Left lung (tissue), 10 donors: ENCODE results near the gene COMMD2. TPM values are rescaled to one million over a fixed set of nuclear protein-coding genes. Genes with fewer than 3 reads are reported as not detected.

ENCODE experiments used
- ATAC-seq: fragments of 200-7000 bp; cut with Tn5 transposase; one replicate; pipeline ENCODE4 v1.9.1; 2020; ENCODE audit warnings: moderate library complexity
- DNase-seq, 4 donors: peaks; one replicate each; pipeline ENCODE4 v3.0.0-alpha.2; 2013 to 2020
- H3K27ac ChIP-seq, 2 donors: fragments of 200-600 bp; sonication (generic) in 1 of 2; one replicate each; pipeline versions ENCODE4 v1.5.0 to v1.8.0; 2020 to 2021
- H3K27me3 ChIP-seq, 2 donors: fragments of 200-600 bp; sonication (generic) in 1 of 2; one replicate each; pipeline versions ENCODE4 v1.5.0 to v1.8.0; 2020 to 2021
- H3K36me3 ChIP-seq, 2 donors: fragments of 200-600 bp; sonication (generic) in 1 of 2; one replicate each; pipeline versions ENCODE4 v1.5.0 to v1.8.0; 2020 to 2021
- H3K4me1 ChIP-seq, 2 donors: fragments of 200-600 bp; one replicate each; pipeline ENCODE4 v1.8.0; 2021
- H3K4me3 ChIP-seq, 2 donors: fragments of 200-600 bp; sonication (generic) in 1 of 2; one replicate each; pipeline versions ENCODE4 v1.5.0 to v1.8.0; 2020 to 2021; ENCODE audit warnings: mild to moderate bottlenecking in 1 of 2
- H3K9me3 ChIP-seq, 2 donors: fragments of 200-600 bp; sonication (generic) in 1 of 2; one replicate each; pipeline versions ENCODE4 v1.5.0 to v1.8.0; 2020 to 2021
- CTCF ChIP-seq, 2 donors: fragments of 200-600 bp; sonication (generic) in 1 of 2; IDR thresholded peaks; one replicate each; pipeline versions ENCODE4 v1.5.0 to v1.8.0; 2021; ENCODE audit warnings: antibody characterized with exemption in 2 of 2
- intact Hi-C, 2 donors: fragments of 100-400 bp; cut with DNase I; formaldehyde crosslinking; loops; one replicate each; pipeline versions ENCODE4 v1.11.2 to v1.14.2; 2022
- polyA plus RNA-seq, 6 donors: library from polyadenylated mRNA; unstranded; fragments of 120-200 nt; gene quantifications; one replicate each; pipeline ENCODE4 v1.2.1, GENCODE V29; 2013; ENCODE audit not compliant: insufficient read length in 6 of 6
- total RNA-seq, 2 donors: library from RNA; stranded (reverse); fragmentation: NEBNext Ultra II Directional; extraction: Animal tissue kit (Norgen Biotek cat#: 25700); gene quantifications; one replicate each; pipeline ENCODE4 v1.2.1, GENCODE V29; 2021
- donor health status: DM: no; HTN: yes; CAD: no.
- donor health status: DM: no; HTN: no; CAD: no.

The COMMD2 gene
- total and polyA plus RNA-seq, 8 donors = 43.1 to 63.8 (median 57.2) TPM

- no peaks in the 10 kb centered on the region for H3K36me3 ChIP-seq
- TF ChIP-seq CTCF (IDR thresholded peaks at IDR 0.05) = no peak
- no peaks in the 10 kb centered on the region for H3K9me3 ChIP-seq
- intact Hi-C loops = loop anchor here in 1 of 2 donors (10.0 kb wide), 1 partner anchor 189 kb away; no protein-coding TSS in a partner anchor
- H3K27me3 ChIP-seq = no peaks in the 10 kb centered on the region
- peak in 1 of 4 donors; percentile 72 for DNase-seq
- no peak overlapping the region for H3K27ac ChIP-seq
- ATAC-seq = no peak
- peaks cover 0 to 6% of the 10 kb centered on the region in 2 donors for H3K4me1 ChIP-seq
- no peak overlapping the region for H3K4me3 ChIP-seq
Observed at GRCh38 chr3:149713730-149714654, 38.3 kb downstream of the COMMD2 start.

GRCh38 chr3:149706905-149707304 is 45.4 kb downstream of the COMMD2 start:
- no peaks in the 10 kb centered on the region for H3K9me3 ChIP-seq
- no peak for TF ChIP-seq CTCF (IDR thresholded peaks at IDR 0.05)
- H3K36me3 ChIP-seq = no peaks in the 10 kb centered on the region
- ATAC-seq (no peak), DNase-seq (peak in 2 of 4 donors; percentile 84 to 92)
- H3K4me3 ChIP-seq = no peak overlapping the region
- intact Hi-C loops = no loop called here
- no peak overlapping the region for H3K27ac ChIP-seq
- no peaks in the 10 kb centered on the region for H3K4me1 ChIP-seq
- no peaks in the 10 kb centered on the region for H3K27me3 ChIP-seq

- intact Hi-C loops = no loop called here
- no peaks in the 10 kb centered on the region for H3K36me3 ChIP-seq
- ATAC-seq = no peak
Observed at GRCh38 chr3:149705416-149705815, 46.9 kb downstream of the COMMD2 start.

GRCh38 chr3:149703466-149703865 is 48.8 kb downstream of the COMMD2 start:
- no peak for DNase-seq
- Histone ChIP-seq H3K4me3 (no peak overlapping the region), H3K27me3 (no peaks in the 10 kb centered on the region), H3K27ac (no peak overlapping the region), H3K9me3 (peaks cover 0 to 6% of the 10 kb centered on the region in 2 donors), H3K36me3 (no peaks in the 10 kb centered on the region), H3K4me1 (no peaks in the 10 kb centered on the region)
- no peak for TF ChIP-seq CTCF (IDR thresholded peaks at IDR 0.05)
- intact Hi-C loops = no loop called here
- ATAC-seq = no peak

More at GRCh38 chr3:149705416-149705815, 46.9 kb downstream of the COMMD2 start:
- DNase-seq = no peak
- no peak for TF ChIP-seq CTCF (IDR thresholded peaks at IDR 0.05)
- Histone ChIP-seq H3K9me3 (no peaks in the 10 kb centered on the region), H3K4me1 (no peaks in the 10 kb centered on the region), H3K27me3 (no peaks in the 10 kb centered on the region), H3K4me3 (no peak overlapping the region), H3K27ac (no peak overlapping the region)

GRCh38 chr3:149702691-149703441 is 49.4 kb downstream of the COMMD2 start:
- H3K27me3 ChIP-seq = no peaks in the 10 kb centered on the region
- DNase-seq (no peak), ATAC-seq (peak; percentile 37)
- no peaks in the 10 kb centered on the region for H3K36me3 ChIP-seq
- H3K4me1 ChIP-seq = no peaks in the 10 kb centered on the region
- intact Hi-C loops = no loop called here
- H3K4me3 ChIP-seq = no peak overlapping the region
- H3K27ac ChIP-seq = no peak overlapping the region
- peaks cover 0 to 11% of the 10 kb centered on the region in 2 donors for H3K9me3 ChIP-seq
- TF ChIP-seq CTCF (IDR thresholded peaks at IDR 0.05) = no peak
